ENCODE measurements around the gene GFOD1. TPM values are rescaled to one million over a fixed set of nuclear protein-coding genes. Genes with fewer than 3 reads are reported as not detected.

Gene GFOD1
- total and polyA plus RNA-seq, 2 of the 4 experiments (the other 2 are of a cell fraction): 1.8 to 3.4 TPM

GRCh38 chr6:13429406-13429753, 58.0 kb downstream of the GFOD1 start:
- Histone ChIP-seq H3K56ac (ENCODE audit: extremely low read depth, insufficient read depth, low read length) (no peak overlapping the region), H2AK5ac (ENCODE audit: low read depth, low read length) (no peak overlapping the region), H3K9me3 (ENCODE audit: control insufficient read depth, insufficient read depth, low read length) (no peaks in the 10 kb centered on the region), H2BK15ac (ENCODE audit: low read depth, low read length) (no peak overlapping the region), H3K4ac (ENCODE audit: low read depth, low read length) (no peak overlapping the region), H3K4me1 (ENCODE audit: control insufficient read depth, insufficient read depth, low read length) (peaks cover 7% of the 10 kb centered on the region), H3K14ac (replicated peaks; ENCODE audit: low read depth, low read length) (no peak overlapping the region), H2BK120ac (ENCODE audit: low read depth, low read length) (no peak overlapping the region), H4K20me1 (ENCODE audit: insufficient read depth, low read length) (no peaks in the 10 kb centered on the region), H3K9me1 (ENCODE audit: insufficient read depth, low read length) (peaks cover 9% of the 10 kb centered on the region), H3K27ac (ENCODE audit: insufficient read depth, low read length) (no peak overlapping the region), H3K9ac (ENCODE audit: low read depth, low read length) (no peak overlapping the region), H3K4me2 (ENCODE audit: low read depth, low read length) (no peak overlapping the region), H4K8ac (ENCODE audit: low read depth in 2 of 2, low read length in 2 of 2) (no peak overlapping the region), H3K4me3 (ENCODE audit: insufficient read depth, low read depth, low read length) (no peak overlapping the region), H3K79me1 (ENCODE audit: low read depth in 1 of 2, low read length in 2 of 2) (peaks cover 5 to 12% of the 10 kb centered on the region in 2 experiments; a peak in 3 of 4 replicates), H2BK5ac (ENCODE audit: low read depth, low read length, poor library complexity, severe bottlenecking) (no peak overlapping the region), H3K18ac (ENCODE audit: low read depth, low read length) (no peak overlapping the region), H3K36me3 (ENCODE audit: control insufficient read depth, insufficient read depth, low read length) (no peaks in the 10 kb centered on the region), H2AK9ac (replicated peaks; ENCODE audit: low read depth, low read length, poor library complexity) (no peak overlapping the region), H4K91ac (ENCODE audit: insufficient read depth, low read depth, low read length) (no peak overlapping the region), H4K5ac (ENCODE audit: low read depth, low read length) (no peak overlapping the region), H3K23ac (ENCODE audit: low read depth, low read length) (no peak overlapping the region), H2AFZ (replicated peaks; ENCODE audit: low read length, poor library complexity) (no peak overlapping the region), H2BK20ac (ENCODE audit: low read depth, low read length) (no peak overlapping the region), H3K27me3 (ENCODE audit: control insufficient read depth, insufficient read depth, low read length) (no peaks in the 10 kb centered on the region)
- DNase-seq (no peak), ATAC-seq (ENCODE audit: low read depth) (no peak)
- intact Hi-C loops (cut with micrococcal nuclease): no loop called here
- CTCF ChIA-PET: no interaction called here
- POLR2A ChIA-PET (ENCODE audit: unreplicated experiment): no interaction called here
- dilution Hi-C loops (cut with HindIII; ENCODE audit: low sequenced_read_pairs, unreplicated experiment): no loop called here
- 85% methylated on average over 4 of the region's 5 CpGs; no CpG with 5 or more reads in 1 of the 2 experiments for WGBS, 2 experiments (ENCODE audit: extremely low coverage in 2 of 2, insufficient read length in 1 of 2)
- TF ChIP-seq RCOR1 (IDR thresholded peaks at IDR 0.05; ENCODE audit: insufficient replicate concordance, low read length): no peak
- TF ChIP-seq POLR2A (IDR thresholded peaks at IDR 0.05; ENCODE audit: low read depth, low read length): no peak
- TF ChIP-seq RAD21 (IDR thresholded peaks at IDR 0.05; ENCODE audit: low read length): no peak
- no peak for TF ChIP-seq CTCF (conservative IDR thresholded peaks at IDR 0.05; ENCODE audit: low read depth, low read length)
- no peak for TF ChIP-seq CHD1 (IDR thresholded peaks at IDR 0.05; ENCODE audit: low read depth, low read length)
- no peak for TF ChIP-seq CEBPB (IDR thresholded peaks at IDR 0.05; ENCODE audit: low read depth, low read length)
- no peak for TF ChIP-seq SMC3 (IDR thresholded peaks at IDR 0.05; ENCODE audit: low read depth, low read length)
- in situ Hi-C loops (cut with MboI; ENCODE audit: low sequenced_read_pairs): no loop called here
- no TSS peak for BruUV-seq (replicated peaks)
